Kidney (tissue), 14 donors: ENCODE results near the gene HTR3A. TPM values are rescaled to one million over a fixed set of nuclear protein-coding genes. Genes with fewer than 3 reads are reported as not detected.
A peak's percentile ranks its signal among the peaks of the same experiment; 100 is the strongest.

Source experiments
- DNase-seq, 5 donors: peaks; one replicate each; pipeline ENCODE4 v3.0.0-alpha.2; 2013 to 2020
- FAIRE-seq: peaks from 2 replicates; lab custom pipeline; 2012; peaks lifted over from hg19 to GRCh38; lab: Jason Lieb, UNC
- H3K27ac ChIP-seq, 2 donors: one replicate each; pipeline ENCODE4 v1.7.0; 2013; ENCODE audit warnings: low read depth in 2 of 2, low read length in 2 of 2, inconsistent platforms in 1 of 2
- H3K27me3 ChIP-seq: one replicate; pipeline ENCODE4 v1.7.1; 2013; ENCODE audit warnings: low read length, inconsistent platforms; ENCODE audit not compliant: control insufficient read depth, insufficient read depth
- H3K36me3 ChIP-seq, 3 donors: one replicate each; pipeline versions ENCODE4 v1.7.0 to v1.7.1; 2013; ENCODE audit warnings: low read length in 3 of 3, control low read depth in 1 of 3, inconsistent platforms in 1 of 3; ENCODE audit not compliant: insufficient read depth in 3 of 3, control insufficient read depth in 2 of 3
- H3K4me1 ChIP-seq, 3 donors: one replicate each; pipeline versions ENCODE4 v1.7.0 to v1.7.1; 2013; ENCODE audit warnings: low read length in 3 of 3, inconsistent platforms in 1 of 3, low read depth in 1 of 3; ENCODE audit not compliant: control insufficient read depth in 2 of 3, insufficient read depth in 2 of 3
- H3K4me3 ChIP-seq, 3 donors: one replicate each; pipeline versions ENCODE4 v1.7.0 to v1.8.1; 2013; ENCODE audit warnings: low read length in 3 of 3, control low read depth in 1 of 3, inconsistent platforms in 1 of 3
- H3K9ac ChIP-seq, 3 donors: one replicate each; pipeline versions ENCODE4 v1.7.0 to v1.7.1; 2013; ENCODE audit warnings: low read length in 3 of 3, control low read depth in 1 of 3, inconsistent platforms in 1 of 3
- H3K9me3 ChIP-seq, 3 donors: one replicate each; pipeline versions ENCODE4 v1.7.0 to v1.7.1; 2013; ENCODE audit warnings: low read length in 3 of 3, control low read depth in 1 of 3, inconsistent platforms in 1 of 3; ENCODE audit not compliant: control insufficient read depth in 2 of 3, insufficient read depth in 1 of 3
- intact Hi-C: fragments of 100-400 bp; cut with DNase I; formaldehyde crosslinking; loops from one replicate; pipeline ENCODE4 v1.11.1; 2022
- polyA plus RNA-seq: library from polyadenylated mRNA; stranded (reverse); fragments of 350-450 nt; fragmentation: Illumina TruSeq; extraction: RNeasy Lipid Tissue Mini Kit (QIAGEN cat#74804); gene quantifications from one replicate; pipeline ENCODE4 v1.2.3, GENCODE V29; 2014; ENCODE audit warnings: low read depth, low replicate concordance; ENCODE audit not compliant: insufficient read depth
- total RNA-seq: library from RNA; stranded (reverse); fragmentation: NEBNext Ultra II Directional; extraction: Animal tissue kit (Norgen Biotek cat#: 25700); gene quantifications from one replicate; pipeline ENCODE4 v1.2.1, GENCODE V29; 2021
- TF ChIP-seq, protein P1 (sequence below): IDR thresholded peaks from 3 replicates; pipeline ENCODE4 v1.5.1; 2012; ENCODE audit warnings: mild to moderate bottlenecking, moderate library complexity, borderline replicate concordance; ENCODE audit not compliant: insufficient read depth; ENCODE audit errors: extremely low read depth
- donor health status: control.
- donor health status: control.
- donor health status: control.
- donor health status: control.
- donor health status: control.
- donor health status: DM: yes; HTN: yes; CAD: no.
- donor health status: Normal renal cell carcinoma (clear cell type).

The HTR3A gene
- total and polyA plus RNA-seq, 2 donors from 2014 or later, result 1.1 TPM; not detected in 1

DNA sequence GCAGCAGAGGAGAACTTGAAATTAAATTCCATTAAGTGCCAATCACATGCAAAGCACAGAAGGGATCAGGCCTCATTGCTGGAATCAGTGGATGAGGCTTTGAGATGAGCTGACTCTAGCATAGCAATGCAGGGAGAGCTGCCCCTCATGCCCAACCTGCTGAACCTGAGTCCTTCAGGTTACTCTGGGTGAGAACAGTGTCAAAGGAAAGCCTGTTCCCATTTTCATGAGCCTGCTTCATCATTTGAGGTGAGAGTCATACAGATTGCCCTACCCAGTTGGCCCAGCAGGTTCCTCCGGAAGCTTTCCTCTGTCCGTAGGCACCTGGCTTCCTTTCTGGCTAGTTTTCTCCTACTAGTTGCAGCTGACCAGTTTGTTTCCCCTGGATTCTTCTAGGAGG lies 58.7 kb downstream of the HTR3A start:
- Histone ChIP-seq H3K27ac (no peak overlapping the region), H3K36me3 (no peaks in the 10 kb centered on the region), H3K4me3 (no peak overlapping the region), H3K27me3 (no peaks in the 10 kb centered on the region), H3K9me3 (no peaks in the 10 kb centered on the region), H3K4me1 (peaks cover 0 to 6% (median 5%) of the 10 kb centered on the region in 3 donors), H3K9ac (no peak overlapping the region)
- no peak for FAIRE-seq
- intact Hi-C loops, result loop anchor here (10.0 kb wide), 1 partner anchor 231 kb away; no protein-coding TSS in a partner anchor
- DNase-seq, result no peak
- TF ChIP-seq, protein P1, sequence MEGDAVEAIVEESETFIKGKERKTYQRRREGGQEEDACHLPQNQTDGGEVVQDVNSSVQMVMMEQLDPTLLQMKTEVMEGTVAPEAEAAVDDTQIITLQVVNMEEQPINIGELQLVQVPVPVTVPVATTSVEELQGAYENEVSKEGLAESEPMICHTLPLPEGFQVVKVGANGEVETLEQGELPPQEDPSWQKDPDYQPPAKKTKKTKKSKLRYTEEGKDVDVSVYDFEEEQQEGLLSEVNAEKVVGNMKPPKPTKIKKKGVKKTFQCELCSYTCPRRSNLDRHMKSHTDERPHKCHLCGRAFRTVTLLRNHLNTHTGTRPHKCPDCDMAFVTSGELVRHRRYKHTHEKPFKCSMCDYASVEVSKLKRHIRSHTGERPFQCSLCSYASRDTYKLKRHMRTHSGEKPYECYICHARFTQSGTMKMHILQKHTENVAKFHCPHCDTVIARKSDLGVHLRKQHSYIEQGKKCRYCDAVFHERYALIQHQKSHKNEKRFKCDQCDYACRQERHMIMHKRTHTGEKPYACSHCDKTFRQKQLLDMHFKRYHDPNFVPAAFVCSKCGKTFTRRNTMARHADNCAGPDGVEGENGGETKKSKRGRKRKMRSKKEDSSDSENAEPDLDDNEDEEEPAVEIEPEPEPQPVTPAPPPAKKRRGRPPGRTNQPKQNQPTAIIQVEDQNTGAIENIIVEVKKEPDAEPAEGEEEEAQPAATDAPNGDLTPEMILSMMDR, result no peak

GRCh38 chr11:114034956-114035355 lies 60.0 kb downstream of the HTR3A start:
- H3K9ac ChIP-seq, result no peak overlapping the region
- no peak overlapping the region for H3K4me3 ChIP-seq
- intact Hi-C loops, result loop anchor here (10.0 kb wide), 1 partner anchor 230 kb away; no protein-coding TSS in a partner anchor
- no peaks in the 10 kb centered on the region for H3K27me3 ChIP-seq
- DNase-seq, result no peak
- FAIRE-seq, result no peak
- peaks cover 0 to 6% (median 5%) of the 10 kb centered on the region in 3 donors for H3K4me1 ChIP-seq
- H3K9me3 ChIP-seq, result no peaks in the 10 kb centered on the region
- no peaks in the 10 kb centered on the region for H3K36me3 ChIP-seq
- H3K27ac ChIP-seq, result no peak overlapping the region
- TF ChIP-seq, protein P1, result no peak

- FAIRE-seq, result no peak
- H3K9me3 ChIP-seq, result no peaks in the 10 kb centered on the region
- intact Hi-C loops, result loop anchor here (10.0 kb wide), 1 partner anchor 229 kb away; no protein-coding TSS in a partner anchor
Observed at GRCh38 chr11:114036147-114036811, 61.4 kb downstream of the HTR3A start.

More at GRCh38 chr11:114036147-114036811, 61.4 kb downstream of the HTR3A start:
- peak overlapping the region in 1 of 3 donors; percentile 51 for H3K9ac ChIP-seq
- no peaks in the 10 kb centered on the region for H3K27me3 ChIP-seq
- peak; percentile 76 to 93 (median 79) for DNase-seq
- no peak overlapping the region for H3K27ac ChIP-seq
- H3K36me3 ChIP-seq, result no peaks in the 10 kb centered on the region
- peak overlapping the region in 1 of 3 donors; percentile 57 for H3K4me3 ChIP-seq
- H3K4me1 ChIP-seq, result peaks cover 0 to 6% (median 5%) of the 10 kb centered on the region in 3 donors
- TF ChIP-seq, protein P1, result peak; percentile 86
